Astrocyte (in vitro differentiated cells and primary cell): ENCODE measurements around the gene CEP20.

Source experiments
- EZH2 ChIP-seq: IDR thresholded peaks from 2 replicates; pipeline ENCODE4 v1.6.1; 2012; ENCODE audit warnings: mild to moderate bottlenecking, low read length, inconsistent platforms; ENCODE audit not compliant: insufficient read depth
- TF ChIP-seq, protein P1 (sequence below): IDR thresholded peaks from 2 replicates; pipeline ENCODE4 v1.5.1; 2011; ENCODE audit warnings: low read depth, mild to moderate bottlenecking, inconsistent platforms, low read length, moderate library complexity; ENCODE audit not compliant: insufficient read depth

DNA sequence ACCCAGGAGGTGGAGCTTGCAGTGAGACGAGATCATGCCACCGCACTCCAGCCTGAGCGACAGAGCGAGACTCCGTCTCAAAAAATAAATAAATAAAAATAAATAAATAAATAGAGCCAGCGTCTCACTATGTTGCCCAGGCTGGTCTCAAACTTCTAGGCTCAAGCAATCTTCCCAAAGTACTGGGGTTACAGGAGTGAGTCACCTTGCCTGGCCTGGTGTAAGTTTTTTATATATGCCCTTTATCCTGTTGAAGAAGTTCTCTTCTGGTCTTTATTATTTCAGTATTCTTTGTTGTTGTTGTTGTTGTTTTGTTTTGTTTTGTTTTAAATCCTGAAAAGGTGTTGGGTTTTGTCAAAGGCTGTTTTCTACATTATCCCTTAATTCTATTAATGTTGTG is 30.9 kb upstream of the CEP20 start:
- TF ChIP-seq, protein P1, sequence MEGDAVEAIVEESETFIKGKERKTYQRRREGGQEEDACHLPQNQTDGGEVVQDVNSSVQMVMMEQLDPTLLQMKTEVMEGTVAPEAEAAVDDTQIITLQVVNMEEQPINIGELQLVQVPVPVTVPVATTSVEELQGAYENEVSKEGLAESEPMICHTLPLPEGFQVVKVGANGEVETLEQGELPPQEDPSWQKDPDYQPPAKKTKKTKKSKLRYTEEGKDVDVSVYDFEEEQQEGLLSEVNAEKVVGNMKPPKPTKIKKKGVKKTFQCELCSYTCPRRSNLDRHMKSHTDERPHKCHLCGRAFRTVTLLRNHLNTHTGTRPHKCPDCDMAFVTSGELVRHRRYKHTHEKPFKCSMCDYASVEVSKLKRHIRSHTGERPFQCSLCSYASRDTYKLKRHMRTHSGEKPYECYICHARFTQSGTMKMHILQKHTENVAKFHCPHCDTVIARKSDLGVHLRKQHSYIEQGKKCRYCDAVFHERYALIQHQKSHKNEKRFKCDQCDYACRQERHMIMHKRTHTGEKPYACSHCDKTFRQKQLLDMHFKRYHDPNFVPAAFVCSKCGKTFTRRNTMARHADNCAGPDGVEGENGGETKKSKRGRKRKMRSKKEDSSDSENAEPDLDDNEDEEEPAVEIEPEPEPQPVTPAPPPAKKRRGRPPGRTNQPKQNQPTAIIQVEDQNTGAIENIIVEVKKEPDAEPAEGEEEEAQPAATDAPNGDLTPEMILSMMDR, result no peak
- no peak for TF ChIP-seq EZH2
